ENCODE results near the gene ADCY7.
"Not testable (repeated sequence)": the region's sequence is repeated elsewhere in the genome, so short reads cannot be mapped to it uniquely, and the experiment has no call there.

GRCh38 chr16:50343566-50343965 lies 77.2 kb downstream of the ADCY7 start:
- TF ChIP-seq POLR2A (IDR thresholded peaks at IDR 0.05); CTCF (IDR thresholded peaks at IDR 0.05); POLR2AphosphoS5 (IDR thresholded peaks at IDR 0.05); EP300 (IDR thresholded peaks at IDR 0.05; ENCODE audit: low read depth): not testable (repeated sequence)
